ENCODE measurements around the gene INSIG2. TPM values are rescaled to one million over a fixed set of nuclear protein-coding genes. Genes with fewer than 3 reads are reported as not detected.
"Not testable (repeated sequence)": the region's sequence is repeated elsewhere in the genome, so short reads cannot be mapped to it uniquely, and the experiment has no call there.

The INSIG2 gene
- polyA plus RNA-seq, 1 experiment = 7.5 TPM

- Histone ChIP-seq H3K4me3 (ENCODE audit: low read depth, low read length) (no peak overlapping the region), H3K36me3 (ENCODE audit: control insufficient read depth, insufficient read depth, low read length) (no peaks in the 10 kb centered on the region), H3K27me3 (ENCODE audit: control insufficient read depth, insufficient read depth, low read length) (no peaks in the 10 kb centered on the region)
- no peak for DNase-seq (ENCODE audit: low read depth)
- POLR2A ChIA-PET = no interaction called here
- TF ChIP-seq, protein P1, sequence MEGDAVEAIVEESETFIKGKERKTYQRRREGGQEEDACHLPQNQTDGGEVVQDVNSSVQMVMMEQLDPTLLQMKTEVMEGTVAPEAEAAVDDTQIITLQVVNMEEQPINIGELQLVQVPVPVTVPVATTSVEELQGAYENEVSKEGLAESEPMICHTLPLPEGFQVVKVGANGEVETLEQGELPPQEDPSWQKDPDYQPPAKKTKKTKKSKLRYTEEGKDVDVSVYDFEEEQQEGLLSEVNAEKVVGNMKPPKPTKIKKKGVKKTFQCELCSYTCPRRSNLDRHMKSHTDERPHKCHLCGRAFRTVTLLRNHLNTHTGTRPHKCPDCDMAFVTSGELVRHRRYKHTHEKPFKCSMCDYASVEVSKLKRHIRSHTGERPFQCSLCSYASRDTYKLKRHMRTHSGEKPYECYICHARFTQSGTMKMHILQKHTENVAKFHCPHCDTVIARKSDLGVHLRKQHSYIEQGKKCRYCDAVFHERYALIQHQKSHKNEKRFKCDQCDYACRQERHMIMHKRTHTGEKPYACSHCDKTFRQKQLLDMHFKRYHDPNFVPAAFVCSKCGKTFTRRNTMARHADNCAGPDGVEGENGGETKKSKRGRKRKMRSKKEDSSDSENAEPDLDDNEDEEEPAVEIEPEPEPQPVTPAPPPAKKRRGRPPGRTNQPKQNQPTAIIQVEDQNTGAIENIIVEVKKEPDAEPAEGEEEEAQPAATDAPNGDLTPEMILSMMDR (IDR thresholded peaks at IDR 0.05; ENCODE audit: insufficient read depth, low read depth, low read length) = no peak
- CTCF ChIA-PET = interaction anchor here (1.5 kb wide), 1 partner anchor 44 kb away, joined by 3 read pairs; no protein-coding TSS in a partner anchor
These were observed 2.8 kb downstream of the INSIG2 start for GRCh38 chr2:118091140-118091478.

DNA sequence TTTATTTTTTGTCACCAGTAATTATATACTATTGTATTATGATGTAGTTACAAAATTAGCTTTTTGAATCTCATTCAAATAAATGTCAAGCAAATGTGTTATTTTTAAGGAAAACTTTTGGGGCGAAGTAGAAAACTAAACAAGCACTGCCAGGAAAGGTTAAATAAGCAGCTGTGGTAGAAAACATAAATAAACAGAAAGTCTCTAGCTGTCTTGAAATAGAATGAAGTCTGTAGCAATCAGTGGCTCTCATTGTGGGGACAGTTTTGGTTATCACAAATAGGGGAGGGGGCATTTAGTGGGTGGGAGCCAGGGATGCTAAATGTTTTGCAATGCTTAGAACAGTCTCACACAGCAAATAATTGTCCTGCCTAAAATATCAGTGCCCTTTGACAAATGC, 3.4 kb downstream of the INSIG2 start:
- CTCF ChIA-PET = interaction anchor here (0.6 to 1.5 kb wide), 4 partner anchors 18 to 764 kb away, joined by 3 read pairs; no protein-coding TSS in a partner anchor
- Histone ChIP-seq H3K36me3 (ENCODE audit: control insufficient read depth, insufficient read depth, low read length) (no peaks in the 10 kb centered on the region; the same call in 1 of the 2 replicates), H3K27me3 (ENCODE audit: control insufficient read depth, insufficient read depth, low read length) (no peaks in the 10 kb centered on the region), H3K4me3 (ENCODE audit: low read depth, low read length) (no peak overlapping the region)
- TF ChIP-seq, protein P1 (IDR thresholded peaks at IDR 0.05; ENCODE audit: insufficient read depth, low read depth, low read length) = no peak
- no peak for DNase-seq (ENCODE audit: low read depth)
- POLR2A ChIA-PET = no interaction called here

DNA sequence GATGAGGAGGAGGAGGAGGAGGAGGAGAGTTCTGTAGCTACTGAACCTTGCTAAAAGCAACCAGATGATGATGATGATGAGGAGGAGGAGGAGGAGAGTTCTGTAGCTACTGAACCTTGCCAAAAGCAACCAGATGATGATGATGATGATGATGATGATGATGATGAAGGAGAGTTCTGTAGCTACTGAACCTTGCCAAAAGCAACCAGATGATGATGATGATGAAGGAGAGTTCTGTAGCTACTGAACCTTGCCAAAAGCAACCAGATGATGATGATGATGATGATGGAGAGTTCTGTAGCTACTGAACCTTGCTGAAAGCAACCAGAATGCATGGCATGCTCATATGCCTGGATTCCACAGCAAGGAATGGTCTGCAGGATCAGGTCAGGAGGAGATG, 5.8 kb downstream of the INSIG2 start:
- POLR2A ChIA-PET; CTCF ChIA-PET; H3K4me3 ChIP-seq (ENCODE audit: low read depth, low read length); H3K36me3 ChIP-seq (ENCODE audit: control insufficient read depth, insufficient read depth, low read length); DNase-seq (ENCODE audit: low read depth); H3K27me3 ChIP-seq (ENCODE audit: control insufficient read depth, insufficient read depth, low read length): not testable (repeated sequence)

DNA sequence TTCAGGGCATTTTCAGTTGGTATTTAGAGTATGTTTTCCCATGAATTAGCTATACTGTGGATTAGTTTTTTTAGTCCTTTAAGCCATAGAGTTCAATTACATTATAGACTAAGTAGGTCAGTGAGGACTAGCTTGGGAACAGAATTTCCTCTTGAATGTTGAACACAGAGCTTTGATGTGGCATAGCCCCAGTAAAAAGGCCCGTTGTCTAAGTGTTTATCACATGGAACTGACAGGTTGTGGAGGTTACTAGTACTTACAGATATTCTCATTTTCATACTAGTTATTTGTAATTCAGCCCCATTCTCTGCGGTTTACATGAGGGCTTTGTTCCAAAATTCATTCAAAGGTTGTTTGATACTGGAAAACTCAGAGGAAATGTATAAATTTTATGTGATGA, 6.2 kb downstream of the INSIG2 start:
- no peak for DNase-seq (ENCODE audit: low read depth)
- TF ChIP-seq, protein P1 (IDR thresholded peaks at IDR 0.05; ENCODE audit: insufficient read depth, low read depth, low read length) = no peak
- ChIA-PET POLR2A (no interaction called here), CTCF (no interaction called here)
- Histone ChIP-seq H3K36me3 (ENCODE audit: control insufficient read depth, insufficient read depth, low read length) (no peaks in the 10 kb centered on the region; the same call in 1 of the 2 replicates), H3K27me3 (ENCODE audit: control insufficient read depth, insufficient read depth, low read length) (no peaks in the 10 kb centered on the region), H3K4me3 (ENCODE audit: low read depth, low read length) (no peak overlapping the region)

DNA sequence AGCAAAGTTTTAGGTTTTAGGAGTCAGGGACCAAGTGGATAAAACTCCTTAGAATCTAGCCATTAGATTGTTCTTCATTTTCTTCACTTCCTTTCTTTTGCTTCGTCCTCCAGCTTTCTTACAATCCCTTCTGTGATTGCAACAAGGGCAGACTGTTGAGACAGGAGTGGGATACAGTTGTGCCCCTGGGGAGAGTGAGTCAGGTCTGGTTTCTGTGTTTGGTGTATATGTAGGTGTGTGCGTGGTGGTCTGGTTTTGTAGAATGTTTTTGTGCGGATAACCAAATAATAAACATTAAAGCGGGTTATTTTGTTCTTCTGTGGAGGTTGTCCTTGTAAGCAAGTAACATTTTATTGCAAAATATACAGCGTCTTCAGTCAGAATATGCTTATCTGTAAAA, 7.3 kb downstream of the INSIG2 start:
- ChIA-PET CTCF (interaction anchor here (0.7 kb wide), 1 partner anchor 16 kb away, joined by 3 read pairs; no protein-coding TSS in a partner anchor), POLR2A (no interaction called here)
- Histone ChIP-seq H3K27me3 (ENCODE audit: control insufficient read depth, insufficient read depth, low read length) (no peaks in the 10 kb centered on the region), H3K36me3 (ENCODE audit: control insufficient read depth, insufficient read depth, low read length) (no peaks in the 10 kb centered on the region; the same call in 1 of the 2 replicates), H3K4me3 (ENCODE audit: low read depth, low read length) (no peak overlapping the region)
- TF ChIP-seq, protein P1 (IDR thresholded peaks at IDR 0.05; ENCODE audit: insufficient read depth, low read depth, low read length) = no peak
- no peak for DNase-seq (ENCODE audit: low read depth)

DNA sequence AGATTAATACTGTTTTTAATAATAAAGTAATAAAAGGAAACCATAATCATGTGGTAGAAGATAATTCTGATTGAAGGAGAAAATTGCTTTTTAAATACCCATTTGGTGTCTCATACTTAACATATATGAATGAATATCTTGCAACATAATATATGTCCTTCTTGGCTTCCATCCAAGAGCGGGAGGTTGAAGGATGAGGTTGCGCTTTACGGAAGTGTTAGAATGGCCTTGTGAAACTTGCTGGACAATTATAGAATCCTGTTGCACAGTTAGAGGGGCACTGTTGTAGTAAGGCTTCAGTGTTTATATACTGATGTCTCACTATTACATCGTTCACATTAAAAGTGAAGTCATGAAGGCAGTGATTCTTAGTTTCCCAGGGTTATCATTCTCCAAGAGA, 9.4 kb downstream of the INSIG2 start:
- POLR2A ChIA-PET = no interaction called here

More for the DNA sequence above, 9.4 kb downstream of the INSIG2 start:
- H3K36me3 ChIP-seq (ENCODE audit: control insufficient read depth, insufficient read depth, low read length) = no peaks in the 10 kb centered on the region; the same call in 1 of the 2 replicates
- TF ChIP-seq, protein P1 (IDR thresholded peaks at IDR 0.05; ENCODE audit: insufficient read depth, low read depth, low read length) = no peak
- H3K4me3 ChIP-seq (ENCODE audit: low read depth, low read length) = no peak overlapping the region
- CTCF ChIA-PET = no interaction called here
- H3K27me3 ChIP-seq (ENCODE audit: control insufficient read depth, insufficient read depth, low read length) = no peaks in the 10 kb centered on the region
- DNase-seq (ENCODE audit: low read depth) = no peak

All from BJ (cell line).